HG03045 (cell line): ENCODE measurements around the gene RPS6KA5.
"Not testable (repeated sequence)": the region's sequence is repeated elsewhere in the genome, so short reads cannot be mapped to it uniquely, and the experiment has no call there.

ENCODE experiments used
- ATAC-seq: cut with Tn5 transposase; IDR thresholded peaks from one replicate; pipeline ENCODE4 v1.9.1; 2021; ENCODE audit warnings: mild to moderate bottlenecking, moderate library complexity; ENCODE audit not compliant: unreplicated experiment

Gene RPS6KA5

DNA sequence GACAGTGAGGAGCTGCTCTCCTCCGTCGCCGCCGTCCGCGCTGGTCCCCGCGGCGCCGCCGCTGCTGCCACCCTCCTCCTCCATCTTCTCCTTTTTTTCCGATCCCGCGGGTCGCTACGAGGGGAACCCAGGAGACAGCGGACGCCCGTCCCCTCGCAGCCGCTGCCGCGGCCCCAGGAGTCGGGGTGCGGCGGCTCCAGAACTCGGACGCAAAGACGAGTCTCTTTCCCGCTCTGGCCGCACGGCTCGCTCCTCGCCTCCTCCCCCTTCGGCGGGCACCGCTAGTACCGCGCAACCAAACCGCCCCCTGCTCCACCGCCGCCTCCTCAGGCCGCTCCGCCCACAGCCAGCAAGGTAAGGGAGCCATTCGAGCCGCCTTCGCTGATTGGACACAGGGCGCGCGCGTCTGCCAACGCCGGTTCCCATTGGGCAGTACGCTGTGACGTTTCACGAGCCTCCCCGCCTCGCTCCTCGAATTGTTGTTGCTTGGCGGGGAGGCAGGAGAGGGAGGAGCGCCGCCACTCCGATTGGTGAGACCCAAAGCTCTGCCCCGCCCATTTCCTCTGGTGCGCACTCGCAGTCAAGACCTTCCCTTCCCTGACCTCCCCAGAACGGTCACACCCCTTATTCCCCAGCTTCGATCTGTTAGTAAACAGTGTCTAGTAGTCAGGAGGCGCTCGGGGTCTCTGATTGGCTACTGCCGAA is at the start of gene RPS6KA5:
TSS of gene RPS6KA5 (minus strand) at position 291 of the 705 bp plus-strand sequence. CDS start at position 84, 207 bp downstream.
- ATAC-seq, result peak; percentile 91

DNA sequence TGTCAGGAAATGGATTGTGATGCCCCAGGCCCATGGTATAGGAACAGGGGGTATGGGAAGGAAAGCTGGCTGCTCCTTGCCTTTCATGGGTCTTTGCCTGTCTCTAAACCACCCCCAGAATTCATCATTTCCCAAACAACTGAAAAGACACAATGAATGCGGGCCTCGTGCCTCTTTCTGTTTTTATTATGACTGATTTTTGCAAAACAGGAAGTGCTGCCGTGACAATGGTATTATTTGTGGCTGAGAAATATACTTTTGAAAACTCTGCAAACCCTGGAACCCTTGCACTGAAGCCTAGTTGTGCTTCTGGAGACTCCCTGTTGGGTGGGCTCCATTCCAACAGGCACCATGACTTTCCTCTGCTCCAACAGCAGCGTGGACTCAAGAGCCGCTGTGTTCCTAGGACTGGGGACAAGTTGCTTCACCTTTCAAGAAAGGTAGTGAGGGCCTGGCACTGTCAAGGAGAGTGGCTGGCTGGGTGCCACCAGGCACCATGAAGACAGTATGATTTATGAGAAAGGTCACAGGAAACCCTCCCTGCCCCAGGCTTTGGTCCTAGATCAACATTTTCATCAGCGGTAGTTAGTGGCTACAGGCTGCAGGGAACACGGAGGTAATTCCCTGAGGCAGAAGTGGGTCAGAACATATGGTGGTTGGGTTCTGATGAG is 48.6 kb upstream of the RPS6KA5 start:
- ATAC-seq, result no peak

DNA sequence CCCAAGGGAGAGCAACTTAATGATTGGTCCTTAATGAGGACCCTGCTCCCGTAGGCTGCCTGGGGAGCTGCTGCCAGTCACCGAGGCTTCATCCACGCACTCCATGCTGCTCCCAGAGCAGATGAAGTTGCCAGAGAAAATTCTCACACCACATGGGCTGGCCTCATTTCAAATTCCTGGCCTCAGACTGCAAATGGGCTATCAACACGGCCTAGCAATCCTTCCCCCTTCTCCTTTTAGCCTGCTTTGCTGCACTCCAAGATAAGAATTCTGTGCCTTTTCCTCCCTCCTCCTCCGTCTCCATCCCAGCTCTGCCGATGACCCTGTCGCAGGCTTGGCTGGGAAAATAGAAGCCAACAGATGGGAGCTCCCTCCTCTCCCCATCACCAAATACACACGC is 42.7 kb upstream of the RPS6KA5 start:
- no peak for ATAC-seq

DNA sequence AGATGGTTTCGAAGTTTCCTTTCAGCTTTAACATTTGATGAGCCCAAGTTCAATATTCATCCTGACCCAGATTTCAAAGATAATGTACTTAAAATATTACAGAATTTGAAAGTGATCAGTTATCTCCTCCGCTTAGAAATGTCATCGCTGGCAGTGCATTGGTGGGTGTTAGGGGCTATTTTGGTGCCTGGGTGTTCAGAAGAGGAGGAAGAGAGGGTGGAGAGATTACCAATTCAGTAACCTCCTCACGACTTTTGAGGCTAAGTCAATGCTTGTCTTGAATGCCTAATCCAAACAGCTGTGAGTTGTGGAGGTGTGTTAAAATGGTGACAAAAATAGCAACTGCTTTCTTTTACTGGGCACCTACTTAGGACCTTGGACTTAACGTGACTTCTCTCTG is 39.7 kb upstream of the RPS6KA5 start:
- no peak for ATAC-seq

DNA sequence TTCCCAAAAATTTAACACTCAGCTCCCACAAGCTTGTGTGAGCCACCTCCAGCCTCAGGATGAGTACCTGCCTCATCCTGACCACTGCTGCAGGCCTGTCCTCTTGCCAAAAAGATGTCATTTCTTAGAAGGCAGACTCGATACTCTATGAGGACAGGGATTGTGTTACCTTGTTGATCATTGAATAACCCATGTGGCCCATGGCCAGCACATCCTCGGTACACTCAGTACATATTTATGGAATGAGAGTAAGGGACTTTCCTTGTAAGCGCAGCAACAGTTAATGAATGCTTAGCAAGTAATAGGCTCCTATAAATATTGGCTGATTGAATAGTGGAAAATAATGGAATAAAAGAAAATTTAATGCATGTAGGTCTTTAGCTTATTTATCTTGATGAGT is 38.1 kb upstream of the RPS6KA5 start:
- no peak for ATAC-seq

DNA sequence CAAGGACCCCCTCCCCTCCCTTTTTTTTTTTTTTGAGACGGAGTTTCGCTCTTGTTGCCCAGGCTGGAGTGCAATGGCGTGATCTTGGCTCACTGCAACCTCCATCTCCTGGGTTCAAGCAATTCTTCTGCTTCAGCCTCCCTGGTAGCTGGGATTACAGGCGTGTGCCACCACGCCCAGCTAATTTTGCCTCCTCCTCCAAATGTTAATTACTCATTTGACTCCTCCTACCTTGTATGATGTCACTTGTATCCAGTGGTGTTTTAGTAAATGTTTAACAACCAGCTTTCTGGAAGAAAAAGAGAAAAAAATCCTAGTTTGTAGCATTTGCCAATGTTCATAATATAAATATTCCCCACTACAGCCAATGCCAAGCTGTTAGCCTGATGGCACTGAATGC is 37.2 kb upstream of the RPS6KA5 start:
- not testable (repeated sequence) for ATAC-seq

DNA sequence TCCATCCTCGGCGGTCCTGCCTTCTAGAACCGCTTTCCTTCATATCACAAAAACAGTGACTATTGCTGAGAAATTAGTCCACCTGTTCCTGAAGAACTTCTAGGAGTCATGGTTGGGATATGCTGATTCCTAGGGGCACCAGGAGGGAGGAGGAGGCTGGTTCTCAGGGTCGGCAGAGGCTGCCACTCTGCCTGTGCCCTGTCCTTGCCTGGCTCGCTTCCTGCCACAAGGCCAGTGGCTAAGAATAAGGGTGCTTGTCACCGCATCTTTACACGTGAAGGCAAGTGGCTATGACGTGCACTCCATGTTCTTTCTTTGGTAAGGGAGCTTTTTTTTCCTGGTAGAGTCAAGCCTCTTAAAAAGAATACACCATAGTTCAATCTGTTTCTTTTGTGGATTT is 34.7 kb upstream of the RPS6KA5 start:
- no peak for ATAC-seq

DNA sequence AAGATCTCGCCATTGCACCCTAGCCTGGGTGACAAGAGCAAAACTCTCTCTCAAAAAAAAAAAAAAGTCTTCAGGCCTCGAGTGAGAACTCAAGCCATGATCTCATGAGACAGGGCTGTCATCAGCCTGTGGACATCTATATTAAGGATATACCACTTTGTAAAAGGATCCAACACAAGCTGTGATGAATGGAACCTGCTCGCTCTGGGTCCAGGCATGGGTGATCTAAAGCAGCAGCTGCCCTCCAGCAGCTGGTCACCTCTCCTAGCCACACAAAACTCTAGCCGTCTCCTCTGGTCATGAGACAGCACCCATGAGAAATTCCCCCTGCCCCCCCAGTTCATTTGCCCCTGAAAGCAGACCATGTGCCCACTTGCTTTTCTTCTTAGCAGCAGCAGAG is 34.3 kb upstream of the RPS6KA5 start:
- ATAC-seq, result no peak

DNA sequence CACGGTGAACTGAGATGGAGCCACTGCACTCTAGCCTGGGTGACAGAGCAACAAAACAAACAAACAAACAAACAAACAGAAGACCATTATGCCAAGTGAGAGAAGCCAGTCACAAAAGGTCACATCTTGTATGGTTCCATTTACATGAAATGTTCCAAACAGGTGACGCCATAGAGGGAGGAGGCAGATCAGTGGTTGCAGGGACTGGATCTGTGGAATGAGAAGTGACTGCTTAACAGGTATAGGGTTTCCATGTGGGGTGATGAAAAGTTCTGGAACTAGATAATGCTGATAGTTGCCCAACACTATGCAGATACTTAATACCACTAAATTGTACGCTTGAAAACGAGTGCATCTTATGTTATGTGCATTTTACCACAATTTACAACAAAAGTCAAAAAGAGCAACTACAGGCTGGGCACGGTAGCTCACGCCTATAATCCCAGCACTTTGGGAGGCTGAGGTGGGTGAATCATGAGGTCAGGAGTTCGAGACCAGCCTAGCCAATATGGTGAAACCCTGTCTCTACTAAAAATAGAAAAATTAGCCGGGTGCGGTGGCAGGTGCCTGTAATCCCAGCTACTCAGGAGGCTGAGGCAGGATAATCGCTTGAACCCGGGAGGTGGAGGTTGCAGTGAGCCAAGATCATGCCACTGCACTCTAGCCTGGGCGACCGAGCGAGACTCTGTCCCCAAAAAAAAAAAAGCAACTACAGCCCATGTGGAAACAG is 33.5 kb upstream of the RPS6KA5 start:
- not testable (repeated sequence) for ATAC-seq

DNA sequence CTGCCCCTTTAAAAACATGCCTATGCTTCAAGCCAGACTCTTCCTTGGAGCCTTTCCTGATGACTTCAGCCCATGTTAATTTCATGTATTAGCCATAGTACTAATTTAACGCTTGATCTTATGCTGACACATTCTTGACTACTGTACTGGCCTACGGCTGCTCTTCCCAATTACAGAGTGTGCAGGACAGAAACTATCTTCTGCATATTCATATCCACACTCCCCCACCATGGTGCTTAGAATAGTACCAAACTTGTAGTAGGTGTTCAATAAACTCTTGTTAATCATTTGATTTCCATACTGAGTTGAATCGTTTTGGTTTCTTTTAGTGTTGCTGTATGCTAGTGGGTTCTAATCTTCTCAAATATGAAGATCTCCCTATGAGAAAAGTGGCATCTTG is 31.6 kb upstream of the RPS6KA5 start:
- no peak for ATAC-seq

DNA sequence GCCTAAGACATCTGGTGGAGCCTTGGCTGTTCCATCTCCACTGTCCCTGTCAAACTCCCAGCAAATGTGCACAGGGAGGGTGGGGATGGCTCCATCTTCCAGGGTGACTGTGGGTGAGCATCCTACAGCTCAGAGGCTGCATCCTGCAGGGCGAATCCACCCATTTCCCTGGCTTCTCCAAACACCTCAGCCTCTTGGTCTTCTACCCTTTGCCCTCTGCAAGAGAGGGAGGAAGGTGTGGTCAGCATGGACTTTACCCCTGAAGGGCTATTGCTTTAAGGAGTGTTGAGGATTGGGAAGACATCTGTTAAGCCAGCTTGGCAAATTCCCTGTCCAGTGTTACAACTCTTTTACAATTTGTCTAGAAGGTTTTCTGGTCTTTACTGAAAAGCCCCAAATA is 30.3 kb upstream of the RPS6KA5 start:
- ATAC-seq, result no peak

DNA sequence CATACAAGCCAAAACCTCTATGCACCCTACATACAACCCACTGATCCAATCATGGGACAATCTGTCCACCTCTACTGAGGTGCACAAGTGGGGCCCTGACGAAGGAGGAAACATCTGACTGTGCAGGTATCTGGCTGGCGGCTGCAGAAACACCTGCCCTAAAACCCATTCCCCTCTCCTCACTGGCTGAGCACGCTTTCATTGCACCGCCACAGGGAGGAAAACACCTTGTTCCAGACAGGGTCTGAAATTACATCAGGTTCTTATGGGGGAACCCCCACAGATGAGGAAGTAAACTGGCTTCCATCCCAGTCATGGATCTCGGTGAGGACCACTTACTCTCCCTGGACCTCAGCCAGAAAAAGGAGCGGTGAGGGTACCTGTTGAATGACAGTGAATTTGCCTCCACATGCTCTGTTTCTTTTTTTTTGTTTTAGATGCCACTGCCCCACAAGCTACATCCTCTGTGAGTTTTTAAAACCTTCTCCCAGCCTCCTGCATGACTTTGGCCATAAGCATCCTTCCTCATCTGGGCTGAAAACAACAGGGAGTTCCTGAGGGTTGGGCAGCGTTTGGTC is 29.6 kb upstream of the RPS6KA5 start:
- no peak for ATAC-seq

DNA sequence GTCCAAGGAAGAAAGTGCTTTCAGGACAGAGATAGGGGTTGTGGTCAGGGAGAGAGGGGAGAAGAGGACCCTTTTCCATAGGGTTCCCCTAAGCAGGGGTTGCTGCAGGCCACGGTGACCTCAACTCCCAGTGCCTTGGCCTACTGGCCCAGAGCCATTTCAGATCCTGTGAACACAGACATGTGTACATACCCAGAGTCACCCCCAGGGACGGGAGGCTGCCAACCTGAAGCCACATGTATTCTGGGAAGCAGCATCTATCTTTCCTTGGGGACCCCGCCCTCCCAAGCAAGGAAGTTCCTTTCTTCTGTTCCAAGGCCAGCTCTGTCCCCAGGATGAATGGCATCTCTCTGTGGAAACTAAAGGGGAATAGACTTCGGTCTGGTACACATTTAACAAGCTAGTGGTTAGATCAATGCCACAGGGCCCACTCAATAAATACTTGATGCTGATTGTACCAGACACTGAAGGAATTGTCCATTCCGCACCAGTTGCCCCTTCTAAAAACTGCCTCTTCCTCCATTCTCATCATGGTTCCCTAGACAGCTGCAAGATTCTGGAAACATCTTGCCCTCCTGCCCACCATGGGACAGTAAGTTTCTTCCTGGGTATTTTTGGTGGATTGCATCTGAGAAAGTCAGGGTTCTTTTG is 28.3 kb upstream of the RPS6KA5 start:
- ATAC-seq, result no peak

DNA sequence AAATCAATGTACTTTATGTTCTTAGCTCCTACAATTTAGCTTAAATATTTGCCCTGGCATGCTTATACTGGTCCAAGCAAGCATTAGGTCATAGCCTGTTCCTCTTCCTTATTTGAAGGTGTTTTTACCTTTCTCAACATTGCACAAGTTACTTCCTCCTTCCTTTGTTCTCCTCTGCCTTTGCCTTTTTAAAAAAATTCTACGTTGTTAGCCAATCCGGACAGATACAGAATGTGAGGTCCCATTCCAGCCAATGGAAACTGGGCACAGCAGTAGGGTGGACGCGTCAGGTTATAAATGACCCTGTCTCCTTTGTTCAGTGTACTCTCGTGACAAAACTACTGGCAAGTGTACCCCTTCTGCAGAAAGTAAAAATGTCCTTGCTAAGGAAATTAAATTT is 27.0 kb upstream of the RPS6KA5 start:
- ATAC-seq, result not testable (repeated sequence)

DNA sequence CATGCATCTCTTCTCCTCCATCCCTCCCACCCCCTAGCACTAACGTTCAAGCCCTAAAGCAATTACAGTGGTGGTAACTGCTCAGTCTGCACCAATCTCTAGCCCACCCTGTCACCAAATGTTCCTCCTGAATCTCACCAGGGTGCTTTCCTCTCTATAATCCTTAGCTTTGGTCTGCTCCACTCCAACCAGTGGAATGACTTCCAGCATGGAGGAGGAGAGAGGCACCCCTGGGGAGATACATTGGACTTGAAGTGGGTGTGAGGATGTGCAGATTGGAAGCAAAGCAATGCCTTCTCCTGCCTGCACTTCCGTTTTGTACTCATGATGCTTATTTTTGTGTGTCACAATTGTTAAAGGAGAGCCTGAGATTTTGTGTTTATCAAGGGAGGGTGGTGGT is 24.1 kb upstream of the RPS6KA5 start:
- ATAC-seq, result no peak

DNA sequence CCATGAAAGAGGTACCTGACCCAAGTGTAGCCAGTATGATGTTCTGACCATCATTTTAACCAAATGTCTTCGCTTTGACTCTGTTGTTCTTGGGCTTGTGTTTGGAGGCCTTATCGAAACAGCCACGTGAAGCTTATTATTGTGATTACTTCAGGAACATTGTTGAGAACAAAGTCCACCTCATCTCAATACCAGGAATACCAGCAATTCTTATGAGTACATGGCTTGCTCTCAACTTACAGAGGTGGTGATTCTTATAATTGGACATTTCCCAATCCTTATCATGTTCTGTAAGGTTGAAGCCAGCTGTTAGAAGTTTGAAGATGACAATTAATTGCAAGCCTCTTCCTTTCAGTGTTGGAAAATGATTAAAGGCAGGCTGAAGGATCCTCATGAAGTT is 21.8 kb upstream of the RPS6KA5 start:
- no peak for ATAC-seq

DNA sequence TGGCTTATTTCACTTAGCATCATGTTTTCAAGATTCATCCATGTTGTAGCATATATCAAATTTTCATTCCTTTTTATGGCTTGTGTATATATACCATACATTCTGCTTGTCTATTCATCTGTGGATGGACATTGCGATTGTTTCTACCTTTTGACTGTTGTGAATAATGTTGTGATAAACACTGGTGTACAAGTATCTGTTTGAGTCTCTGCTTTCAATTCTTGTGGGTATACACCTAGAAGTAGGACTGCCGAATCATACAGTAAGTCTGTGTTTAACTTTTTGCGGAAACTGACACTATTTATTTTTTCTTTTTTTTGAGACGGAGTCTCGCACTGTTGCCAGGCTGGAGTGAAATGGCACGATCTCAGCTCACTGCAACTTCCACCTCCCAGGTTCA is 19.6 kb upstream of the RPS6KA5 start:
- ATAC-seq, result no peak

DNA sequence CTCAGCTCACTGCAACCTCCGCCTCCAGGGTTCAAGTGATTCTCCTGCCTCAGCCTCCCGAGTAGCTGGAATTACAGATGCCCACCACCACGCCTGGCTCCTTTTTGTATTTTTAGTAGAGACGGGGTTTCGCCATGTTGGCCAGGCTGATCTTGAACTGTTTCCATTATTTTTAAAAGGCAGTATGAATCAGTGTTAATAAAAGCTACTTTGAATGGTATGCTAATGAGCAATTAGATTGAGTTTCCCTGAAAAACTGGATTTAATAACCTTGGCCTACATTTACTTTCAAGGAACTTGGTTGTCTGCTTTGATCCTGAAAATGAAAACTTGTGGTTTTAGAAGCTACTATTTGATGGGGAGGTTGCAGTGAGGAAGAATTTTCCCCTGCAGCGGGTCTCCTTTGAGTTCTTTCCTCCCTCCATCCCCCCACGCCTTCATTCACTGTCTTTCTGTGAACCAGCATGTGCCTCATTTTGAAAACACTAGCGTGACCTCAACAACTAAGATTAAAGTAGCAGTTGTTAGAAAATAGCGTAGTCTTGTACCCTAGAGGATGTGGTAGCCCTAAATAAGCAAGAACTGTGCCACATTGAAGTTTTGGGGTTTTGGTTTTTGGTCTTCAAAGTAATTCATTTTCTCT is 17.8 kb upstream of the RPS6KA5 start:
- no peak for ATAC-seq

DNA sequence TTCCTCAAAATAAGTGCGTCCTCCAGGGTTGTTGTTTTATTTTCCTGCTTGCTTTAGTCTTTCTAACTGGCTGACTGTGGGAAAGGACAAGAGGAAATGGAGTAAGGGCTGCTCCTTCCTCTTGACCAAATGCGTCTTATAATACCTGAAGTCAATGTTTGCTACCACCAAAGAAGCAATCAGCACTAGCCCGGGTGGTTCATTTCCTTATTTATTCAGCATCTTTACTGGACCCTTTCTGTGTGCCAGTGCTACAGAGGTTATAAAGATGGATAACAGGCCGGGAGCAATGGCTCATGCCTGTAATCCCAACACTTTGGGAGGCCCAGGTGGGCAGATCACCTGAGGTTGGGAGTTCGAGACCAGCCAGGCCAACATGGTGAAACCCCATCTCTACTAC is 15.1 kb upstream of the RPS6KA5 start:
- ATAC-seq, result no peak

DNA sequence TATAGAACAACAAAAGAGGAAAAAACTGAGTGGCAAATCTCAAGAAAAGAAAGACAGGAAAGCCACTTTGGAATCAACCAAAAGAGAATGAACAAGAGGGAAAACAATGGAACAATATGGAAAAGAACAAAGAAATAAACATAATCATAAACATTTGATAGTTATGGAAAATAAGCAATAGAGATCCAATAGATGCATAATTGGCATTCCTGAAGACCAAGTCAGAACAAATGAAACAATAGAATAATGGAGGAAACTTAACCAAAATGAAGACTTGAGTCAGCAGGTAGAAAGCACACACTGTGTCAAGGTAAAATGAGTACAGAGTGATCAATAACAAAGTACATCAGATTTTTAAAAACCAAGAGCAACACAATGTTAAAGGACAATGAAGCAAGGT is 10.1 kb upstream of the RPS6KA5 start:
- ATAC-seq, result no peak

DNA sequence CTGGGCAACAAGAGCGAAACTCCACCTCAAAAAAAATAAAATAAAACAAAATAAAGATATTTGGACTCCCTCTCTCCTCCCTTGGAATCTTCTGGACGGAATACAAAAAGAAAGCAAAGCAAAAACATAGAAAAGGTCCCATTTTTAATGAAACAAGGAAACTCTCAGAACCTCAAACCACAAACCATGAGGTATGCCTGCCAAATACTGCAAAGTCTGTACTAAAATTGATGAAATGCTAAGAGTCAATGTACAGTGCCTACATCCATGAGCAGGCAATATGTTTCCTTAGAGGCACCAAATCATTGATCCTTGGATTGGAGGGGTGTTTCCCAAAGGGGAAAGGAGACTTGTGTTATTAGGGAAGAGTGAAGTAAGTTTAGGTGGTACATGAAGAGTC is 8.2 kb upstream of the RPS6KA5 start:
- ATAC-seq, result no peak
